A549 (cell line): ENCODE measurements around the gene CBR3. TPM values are rescaled to one million over a fixed set of nuclear protein-coding genes. Genes with fewer than 3 reads are reported as not detected.

Experiments
- ATAC-seq, 2 experiments: fragments of 200-7000 bp in 1 of 2; fragments of >200 bp in 1 of 2; cut with Nextera tagmentation in 1 of 2; cut with Tn5 transposase in 1 of 2; 3 replicates each; pipeline versions ENCODE4 v1.8.0 to v1.9.1; 2018 to 2020; ENCODE audit warnings: mild to moderate bottlenecking in 1 of 2, moderate library complexity in 1 of 2
- CTCF ChIA-PET: fragments of 300-600 bp; sonication (Branson Sonifier 250); formaldehyde crosslinking; extraction: SDS; loops from one replicate; lab custom pipeline; 2021; ENCODE audit warnings: antibody characterized with exemption, inconsistent platforms; lab: Yijun Ruan, JAX
- POLR2A ChIA-PET: fragments of 350-600 bp; formaldehyde crosslinking; extraction: SDS; loops from one replicate; lab custom pipeline; 2021; ENCODE audit warnings: antibody characterized with exemption, inconsistent platforms; lab: Yijun Ruan, JAX
- DNase-seq, 2 experiments: peaks; one replicate each; pipeline versions ENCODE4 v3.0.0 to v3.0.0-alpha.2; 2011 to 2016; ENCODE audit warnings: low read depth in 1 of 2, low spot score in 1 of 2
- FAIRE-seq: peaks from 2 replicates; lab custom pipeline; 2011; peaks lifted over from hg19 to GRCh38; lab: Jason Lieb, UNC
- H3K27ac ChIP-seq, 2 experiments: fragments of >200 bp; sonication (Bioruptor Twin); formaldehyde crosslinking; 3 replicates each; pipeline ENCODE4 v1.5.1; 2016 to 2017
- H3K4me1 ChIP-seq: fragments of >200 bp; sonication (Bioruptor Twin); formaldehyde crosslinking; 3 replicates; pipeline ENCODE4 v1.6.1; 2016
- H3K4me2 ChIP-seq: fragments of >200 bp; sonication (Bioruptor Twin); formaldehyde crosslinking; 3 replicates; pipeline ENCODE4 v1.6.1; 2016
- H3K4me3 ChIP-seq: fragments of >200 bp; sonication (Bioruptor Twin); formaldehyde crosslinking; 3 replicates; pipeline ENCODE4 v1.5.1; 2016
- H3K9me3 ChIP-seq: fragments of >200 bp; sonication (Bioruptor Twin); formaldehyde crosslinking; 3 replicates; pipeline ENCODE4 v1.6.1; 2016
- CEBPB ChIP-seq, 2 experiments: fragments of >200 bp in 1 of 2; sonication (Bioruptor Twin) in 1 of 2; formaldehyde crosslinking in 1 of 2; IDR thresholded peaks; 2 replicates each; pipeline ENCODE4 v1.6.1; 2012 to 2016
- CHD4 ChIP-seq: fragments of 200-600 bp; sonication (generic); IDR thresholded peaks from 2 replicates; pipeline ENCODE4 v1.6.1; 2016; ENCODE audit warnings: antibody characterized with exemption, mild to moderate bottlenecking, borderline replicate concordance
- EP300 ChIP-seq, 2 experiments: fragments of >200 bp; sonication (Bioruptor Twin); formaldehyde crosslinking; IDR thresholded peaks; 2 replicates in 1 of 2; 3 replicates in 1 of 2; pipeline ENCODE4 v1.6.1; 2016 to 2017
- HEYL ChIP-seq: fragments of 250-450 bp; sonication (Bioruptor Pico); IDR thresholded peaks from 2 replicates; pipeline ENCODE4 v1.8.0; 2021; ENCODE audit warnings: mild to moderate bottlenecking, moderate library complexity
- KDM5A ChIP-seq: fragments of 200-600 bp; sonication (generic); IDR thresholded peaks from 2 replicates; pipeline ENCODE4 v1.6.1; 2016; ENCODE audit warnings: antibody characterized with exemption, mild to moderate bottlenecking
- MYC ChIP-seq: IDR thresholded peaks from 2 replicates; pipeline ENCODE4 v1.6.1; 2012; ENCODE audit warnings: mild to moderate bottlenecking, inconsistent platforms, low read length, improper control_type of control experiment, borderline replicate concordance
- PHF8 ChIP-seq: fragments of 200-600 bp; sonication (generic); IDR thresholded peaks from 2 replicates; pipeline ENCODE4 v1.6.1; 2016; ENCODE audit warnings: low read depth, mild to moderate bottlenecking, antibody characterized with exemption, moderate library complexity, borderline replicate concordance
- RCOR1 ChIP-seq: fragments of 150-350 bp; IDR thresholded peaks from 2 replicates; pipeline ENCODE4 v1.6.1; 2014; ENCODE audit warnings: antibody characterized with exemption, low read length, low read depth
- WGBS: methylation state at CpG from one replicate; pipeline ENCODE4 v1.1.6; 2017; ENCODE audit errors: missing lambda C conversion rate; 5-methylcytosine and 5-hydroxymethylcytosine counted together
- polyA plus RNA-seq, 4 experiments: library from polyadenylated mRNA; depleted of rRNA in 3 of 4; stranded (reverse); fragments of >200 nt; fragmentation: RNase III in 1 of 4; extraction: RNeasy Plus Mini Kit Qiagen cat#74134 plus additional on column Dnase treatment in 1 of 4; gene quantifications; 2 replicates in 3 of 4; 3 replicates in 1 of 4; pipeline ENCODE4 v1.2.3, GENCODE V29; 2011 to 2017
- TF ChIP-seq, protein P1 (sequence below): fragments of 150-350 bp; IDR thresholded peaks from 2 replicates; pipeline ENCODE4 v1.6.1; 2014; ENCODE audit warnings: low read depth, mild to moderate bottlenecking, low read length
- TF ChIP-seq, protein P2 (sequence below): fragments of 200-600 bp; sonication (generic); IDR thresholded peaks from 2 replicates; pipeline ENCODE4 v1.6.1; 2016; ENCODE audit warnings: antibody characterized with exemption, mild to moderate bottlenecking, moderate library complexity
- TF ChIP-seq, protein P3 (sequence below): IDR thresholded peaks from 2 replicates; pipeline ENCODE4 v1.6.1; 2012; ENCODE audit warnings: low read depth, borderline replicate concordance

The CBR3 gene
- polyA plus RNA-seq, 2 of the 4 experiments (the other 2 are of a cell fraction), result 5.9 to 6.1 TPM

DNA sequence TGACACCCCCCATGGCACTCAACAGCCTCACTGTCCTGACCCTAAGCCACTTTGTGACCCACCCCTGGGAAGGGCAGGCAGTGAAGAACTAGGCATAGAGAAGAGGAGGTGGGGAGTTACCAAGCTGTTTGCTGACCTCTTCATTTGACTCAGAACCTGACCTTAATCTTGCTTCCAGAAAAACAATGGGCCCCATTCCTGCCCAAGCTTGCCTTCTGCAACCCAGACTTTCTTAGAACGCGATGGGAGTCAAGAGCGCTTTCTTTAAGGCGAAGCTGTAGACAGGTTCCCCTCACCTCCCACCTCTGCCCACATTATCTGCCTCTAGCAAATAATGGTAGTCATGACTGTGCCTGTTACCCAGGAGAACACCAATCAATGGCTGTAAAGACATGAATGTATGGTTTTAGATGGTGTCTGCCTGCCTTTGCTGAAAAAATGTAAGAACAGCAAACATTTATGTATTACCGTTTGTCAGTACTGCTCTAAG, 8.2 kb upstream of the CBR3 start:
- POLR2A ChIA-PET, result no interaction called here
- no peak for ATAC-seq
- H3K9me3 ChIP-seq, result no peaks in the 10 kb centered on the region
- WGBS, result 94% methylated on average over 5 of the region's 5 CpGs
- TF ChIP-seq KDM5A (no peak), PHF8 (no peak), HEYL (CRISPR knock-in tag) (no peak), RCOR1 (no peak), CEBPB (IDR thresholded peaks at IDR 0.05) (no peak), EP300 (IDR thresholded peaks at IDR 0.05) (no peak)
- TF ChIP-seq, protein P1, sequence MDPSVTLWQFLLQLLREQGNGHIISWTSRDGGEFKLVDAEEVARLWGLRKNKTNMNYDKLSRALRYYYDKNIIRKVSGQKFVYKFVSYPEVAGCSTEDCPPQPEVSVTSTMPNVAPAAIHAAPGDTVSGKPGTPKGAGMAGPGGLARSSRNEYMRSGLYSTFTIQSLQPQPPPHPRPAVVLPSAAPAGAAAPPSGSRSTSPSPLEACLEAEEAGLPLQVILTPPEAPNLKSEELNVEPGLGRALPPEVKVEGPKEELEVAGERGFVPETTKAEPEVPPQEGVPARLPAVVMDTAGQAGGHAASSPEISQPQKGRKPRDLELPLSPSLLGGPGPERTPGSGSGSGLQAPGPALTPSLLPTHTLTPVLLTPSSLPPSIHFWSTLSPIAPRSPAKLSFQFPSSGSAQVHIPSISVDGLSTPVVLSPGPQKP, result no peak
- no peak overlapping the region for H3K4me2 ChIP-seq
- H3K4me1 ChIP-seq, result peaks cover 7% of the 10 kb centered on the region; the same call in 1 of the 3 replicates
- no peak overlapping the region for H3K4me3 ChIP-seq
- H3K27ac ChIP-seq, result no peak overlapping the region
- CTCF ChIA-PET, result interaction anchor here (0.7 to 5.9 kb wide), 5 partner anchors 12 to 83 kb away, joined by 3 to 49 read pairs (median 3); no protein-coding TSS in a partner anchor
- DNase-seq, result no peak
- FAIRE-seq, result no peak

DNA sequence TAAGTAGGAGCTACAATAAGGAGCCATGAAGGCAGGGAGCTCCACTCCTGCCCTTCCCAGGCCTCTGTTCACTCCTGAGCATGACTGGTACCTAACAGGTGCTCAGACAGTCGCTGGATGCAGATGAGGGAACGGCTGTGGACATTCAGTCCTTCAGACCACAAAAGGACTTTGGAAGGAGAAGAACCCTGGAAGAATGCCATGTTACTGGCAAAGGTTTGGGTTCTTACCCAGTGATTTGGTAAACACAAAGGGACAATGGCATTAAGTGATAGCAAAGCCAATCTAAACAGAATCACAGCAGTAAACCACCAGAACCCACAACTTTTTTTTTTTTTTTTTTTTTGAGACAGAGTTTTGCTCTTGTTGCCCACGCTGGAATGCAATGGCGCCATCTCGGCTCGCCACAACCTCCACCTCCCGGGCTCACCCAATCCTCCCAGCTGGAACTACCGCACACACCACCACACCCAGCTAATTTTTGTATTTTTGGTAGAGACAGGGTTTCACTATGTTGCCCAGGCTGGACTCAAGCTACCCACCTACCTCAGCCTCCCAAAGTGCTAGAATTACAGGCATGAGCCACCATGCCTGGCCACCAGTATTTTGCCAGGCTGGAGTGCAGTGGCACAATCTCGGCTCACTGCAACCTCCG, 7.5 kb upstream of the CBR3 start:
- no peak overlapping the region for H3K4me3 ChIP-seq
- ATAC-seq, result no peak
- CTCF ChIA-PET, result interaction anchor here (0.6 to 5.9 kb wide), 4 partner anchors 10 to 14 kb away, joined by 3 to 49 read pairs (median 4); no protein-coding TSS in a partner anchor
- H3K9me3 ChIP-seq, result no peaks in the 10 kb centered on the region
- H3K4me1 ChIP-seq, result peaks cover 7% of the 10 kb centered on the region; the same call in 1 of the 3 replicates
- H3K27ac ChIP-seq, result no peak overlapping the region
- TF ChIP-seq, protein P2, sequence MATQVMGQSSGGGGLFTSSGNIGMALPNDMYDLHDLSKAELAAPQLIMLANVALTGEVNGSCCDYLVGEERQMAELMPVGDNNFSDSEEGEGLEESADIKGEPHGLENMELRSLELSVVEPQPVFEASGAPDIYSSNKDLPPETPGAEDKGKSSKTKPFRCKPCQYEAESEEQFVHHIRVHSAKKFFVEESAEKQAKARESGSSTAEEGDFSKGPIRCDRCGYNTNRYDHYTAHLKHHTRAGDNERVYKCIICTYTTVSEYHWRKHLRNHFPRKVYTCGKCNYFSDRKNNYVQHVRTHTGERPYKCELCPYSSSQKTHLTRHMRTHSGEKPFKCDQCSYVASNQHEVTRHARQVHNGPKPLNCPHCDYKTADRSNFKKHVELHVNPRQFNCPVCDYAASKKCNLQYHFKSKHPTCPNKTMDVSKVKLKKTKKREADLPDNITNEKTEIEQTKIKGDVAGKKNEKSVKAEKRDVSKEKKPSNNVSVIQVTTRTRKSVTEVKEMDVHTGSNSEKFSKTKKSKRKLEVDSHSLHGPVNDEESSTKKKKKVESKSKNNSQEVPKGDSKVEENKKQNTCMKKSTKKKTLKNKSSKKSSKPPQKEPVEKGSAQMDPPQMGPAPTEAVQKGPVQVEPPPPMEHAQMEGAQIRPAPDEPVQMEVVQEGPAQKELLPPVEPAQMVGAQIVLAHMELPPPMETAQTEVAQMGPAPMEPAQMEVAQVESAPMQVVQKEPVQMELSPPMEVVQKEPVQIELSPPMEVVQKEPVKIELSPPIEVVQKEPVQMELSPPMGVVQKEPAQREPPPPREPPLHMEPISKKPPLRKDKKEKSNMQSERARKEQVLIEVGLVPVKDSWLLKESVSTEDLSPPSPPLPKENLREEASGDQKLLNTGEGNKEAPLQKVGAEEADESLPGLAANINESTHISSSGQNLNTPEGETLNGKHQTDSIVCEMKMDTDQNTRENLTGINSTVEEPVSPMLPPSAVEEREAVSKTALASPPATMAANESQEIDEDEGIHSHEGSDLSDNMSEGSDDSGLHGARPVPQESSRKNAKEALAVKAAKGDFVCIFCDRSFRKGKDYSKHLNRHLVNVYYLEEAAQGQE, result no peak
- TF ChIP-seq, all 56 proteins: peak for 0
- FAIRE-seq (no peak), DNase-seq (no peak)
- POLR2A ChIA-PET, result no interaction called here
- H3K4me2 ChIP-seq, result no peak overlapping the region
- WGBS, result 89% methylated on average over 10 of the region's 10 CpGs

DNA sequence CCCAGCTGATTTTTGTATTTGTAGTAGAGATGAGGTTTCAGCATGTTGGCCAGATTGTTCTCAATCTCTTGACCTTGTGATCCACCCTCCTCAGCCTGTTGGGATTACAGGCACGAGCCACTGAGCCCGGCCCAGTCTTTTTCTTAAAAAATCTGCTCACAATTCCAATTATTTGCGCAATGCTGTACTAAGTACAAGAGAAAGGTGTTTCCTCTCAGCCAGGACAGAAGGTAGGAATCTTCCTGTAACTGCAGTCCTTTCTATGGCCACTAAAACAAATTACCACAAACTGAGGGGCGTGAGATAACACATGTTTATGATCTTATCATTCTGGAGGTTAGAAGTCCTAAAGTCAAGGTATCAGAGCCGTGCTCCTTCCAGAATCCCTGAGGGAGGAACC, 6.9 kb upstream of the CBR3 start:
- Histone ChIP-seq H3K9me3 (no peaks in the 10 kb centered on the region), H3K4me2 (no peak overlapping the region), H3K27ac (no peak overlapping the region), H3K4me1 (peaks cover 7% of the 10 kb centered on the region; the same call in 1 of the 3 replicates), H3K4me3 (no peak overlapping the region)
- WGBS, result 84% methylated on average over 5 of the region's 5 CpGs
- FAIRE-seq, result no peak
- ChIA-PET CTCF (interaction anchor here (0.6 to 5.9 kb wide), 3 partner anchors 9 to 15 kb away, joined by 3 to 49 read pairs (median 5); no protein-coding TSS in a partner anchor), POLR2A (no interaction called here)
- TF ChIP-seq CHD4 (no peak), MYC (no peak)
- TF ChIP-seq, protein P3, sequence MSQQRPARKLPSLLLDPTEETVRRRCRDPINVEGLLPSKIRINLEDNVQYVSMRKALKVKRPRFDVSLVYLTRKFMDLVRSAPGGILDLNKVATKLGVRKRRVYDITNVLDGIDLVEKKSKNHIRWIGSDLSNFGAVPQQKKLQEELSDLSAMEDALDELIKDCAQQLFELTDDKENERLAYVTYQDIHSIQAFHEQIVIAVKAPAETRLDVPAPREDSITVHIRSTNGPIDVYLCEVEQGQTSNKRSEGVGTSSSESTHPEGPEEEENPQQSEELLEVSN, result no peak
- no peak for DNase-seq
- ATAC-seq, result no peak
